RPMI8226 (cell line): ENCODE data around the gene AGXT.

ENCODE experiments used
- DNase-seq: peaks from one replicate; pipeline ENCODE4 v3.0.0-alpha.2; 2015

Gene AGXT

GRCh38 chr2:240917009-240917683, 48.5 kb downstream of the AGXT start:
- no peak for DNase-seq

- DNase-seq, result peak; percentile 1
Measured at GRCh38 chr2:240917684-240918257, 49.1 kb downstream of the AGXT start.

GRCh38 chr2:240918258-240919091, 49.9 kb downstream of the AGXT start:
- DNase-seq, result peak; percentile 30

GRCh38 chr2:240919161-240919781, 50.6 kb downstream of the AGXT start:
- DNase-seq, result peak; percentile 2

- DNase-seq, result peak; percentile 0
Measured at GRCh38 chr2:240919786-240920782, 51.5 kb downstream of the AGXT start.

GRCh38 chr2:240920783-240921231, 52.2 kb downstream of the AGXT start:
- DNase-seq, result no peak

GRCh38 chr2:240921311-240921994, 52.8 kb downstream of the AGXT start:
- DNase-seq, result peak; percentile 1

- DNase-seq, result peak; percentile 1
Measured at GRCh38 chr2:240921995-240922244, 53.3 kb downstream of the AGXT start.

- DNase-seq, result peak; percentile 5
Measured at GRCh38 chr2:240922245-240922981, 53.8 kb downstream of the AGXT start.

- DNase-seq, result peak; percentile 2
Measured at GRCh38 chr2:240922982-240923537, 54.4 kb downstream of the AGXT start.

- peak; percentile 27 for DNase-seq
Measured at GRCh38 chr2:240925191-240925567, 56.6 kb downstream of the AGXT start.

- DNase-seq, result no peak
Measured at GRCh38 chr2:240925568-240926515, 57.2 kb downstream of the AGXT start.

- peak; percentile 2 for DNase-seq
Measured at GRCh38 chr2:240926516-240927389, 58.1 kb downstream of the AGXT start.

GRCh38 chr2:240927390-240927781, 58.8 kb downstream of the AGXT start:
- no peak for DNase-seq

GRCh38 chr2:240928476-240929363, 60.1 kb downstream of the AGXT start:
- DNase-seq, result no peak

GRCh38 chr2:240929364-240930095, 60.9 kb downstream of the AGXT start:
- no peak for DNase-seq
